ENCODE data around the gene SFXN4.

Gene SFXN4, protein sequence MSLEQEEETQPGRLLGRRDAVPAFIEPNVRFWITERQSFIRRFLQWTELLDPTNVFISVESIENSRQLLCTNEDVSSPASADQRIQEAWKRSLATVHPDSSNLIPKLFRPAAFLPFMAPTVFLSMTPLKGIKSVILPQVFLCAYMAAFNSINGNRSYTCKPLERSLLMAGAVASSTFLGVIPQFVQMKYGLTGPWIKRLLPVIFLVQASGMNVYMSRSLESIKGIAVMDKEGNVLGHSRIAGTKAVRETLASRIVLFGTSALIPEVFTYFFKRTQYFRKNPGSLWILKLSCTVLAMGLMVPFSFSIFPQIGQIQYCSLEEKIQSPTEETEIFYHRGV

DNA sequence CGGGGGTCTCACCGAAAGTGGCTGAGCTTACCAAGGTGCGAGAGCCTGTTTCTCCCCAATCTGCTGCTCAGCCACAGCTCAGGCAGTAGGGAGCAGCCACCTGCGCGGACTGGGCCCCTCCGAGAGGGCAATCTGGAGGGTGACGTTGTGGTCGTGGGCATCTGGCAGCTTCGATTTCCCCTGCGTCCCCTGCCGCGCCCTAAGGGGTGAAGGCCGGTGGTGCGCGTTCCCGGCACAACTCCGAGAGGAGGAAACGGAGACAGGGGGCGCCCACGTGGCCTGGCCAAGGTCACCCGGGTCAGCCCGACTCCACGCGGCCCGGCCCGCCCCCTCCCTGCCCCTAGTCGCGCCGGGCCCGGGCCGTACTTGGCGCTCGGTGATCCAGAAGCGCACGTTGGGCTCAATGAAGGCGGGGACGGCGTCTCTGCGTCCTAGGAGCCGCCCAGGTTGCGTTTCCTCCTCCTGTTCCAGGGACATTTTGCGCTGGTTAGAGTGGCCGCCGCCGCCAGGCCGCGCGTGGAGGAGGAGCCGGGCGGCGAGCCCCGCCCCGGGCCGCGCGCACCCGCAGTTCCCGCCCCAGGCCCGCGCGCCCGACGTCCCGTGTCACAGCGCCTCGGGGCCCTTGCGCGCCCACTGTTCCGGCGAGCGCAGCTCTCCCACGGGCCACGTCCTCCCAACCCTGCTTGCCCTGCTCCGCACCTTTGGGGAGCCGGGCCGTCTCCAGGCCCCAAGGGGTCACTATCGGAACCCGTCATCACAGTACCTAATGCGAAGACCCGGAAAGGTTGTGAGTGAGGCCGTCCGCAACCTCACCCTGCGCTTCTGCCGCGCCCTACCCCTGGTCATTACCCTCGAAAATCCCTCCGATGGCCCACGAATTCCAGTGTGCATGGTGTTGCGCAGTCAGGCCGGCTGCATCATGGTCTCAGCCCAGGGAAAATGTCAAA lies at the start of gene SFXN4:
SFXN4 (minus strand) TSS at position 544 of the 947 bp plus-strand sequence; CDS start at position 477, 67 bp downstream.
- peak; percentile 47 to 69 for DNase-seq (ENCODE audit: low read depth in 2 of 2)

DNA sequence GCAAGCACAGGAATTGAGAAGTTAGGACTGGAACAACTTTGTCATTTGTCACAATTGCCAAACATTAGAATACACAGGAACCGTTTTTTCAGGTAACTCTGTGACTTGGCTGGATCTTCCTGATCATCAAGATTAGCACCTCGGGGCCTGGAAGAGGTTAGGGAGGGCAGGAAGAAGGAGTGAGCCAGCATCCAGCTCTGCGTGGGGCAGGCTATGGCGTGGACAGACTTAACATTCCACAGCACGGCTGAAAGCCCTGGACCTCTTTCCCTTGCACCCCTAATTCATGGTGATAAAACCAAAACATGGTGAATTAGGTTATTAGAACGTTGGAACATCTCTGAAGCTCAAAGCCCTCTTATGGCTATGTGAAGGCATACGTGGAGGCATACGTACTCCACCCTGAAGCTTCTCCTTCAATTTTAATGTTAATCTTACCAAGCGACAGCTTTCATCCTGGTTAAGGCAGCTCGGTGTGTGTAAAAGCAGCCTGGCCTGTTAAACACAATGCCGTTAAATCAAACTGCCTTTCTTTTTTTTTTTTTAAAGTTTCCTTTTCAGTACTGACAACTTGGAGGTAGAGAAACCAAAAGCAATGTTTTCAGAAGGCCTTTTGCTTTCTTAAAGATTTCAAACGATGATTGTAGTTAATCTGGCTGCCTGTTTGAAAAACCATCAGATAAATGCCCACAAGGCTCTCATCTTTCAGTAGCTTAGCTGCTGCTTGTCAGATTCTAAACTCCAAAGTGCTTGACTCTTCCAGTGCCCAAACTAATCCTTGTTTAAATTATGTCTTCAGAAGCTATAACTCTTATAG lies 46.3 kb upstream of the SFXN4 start:
- DNase-seq (ENCODE audit: low read depth in 2 of 2) = no peak

DNA sequence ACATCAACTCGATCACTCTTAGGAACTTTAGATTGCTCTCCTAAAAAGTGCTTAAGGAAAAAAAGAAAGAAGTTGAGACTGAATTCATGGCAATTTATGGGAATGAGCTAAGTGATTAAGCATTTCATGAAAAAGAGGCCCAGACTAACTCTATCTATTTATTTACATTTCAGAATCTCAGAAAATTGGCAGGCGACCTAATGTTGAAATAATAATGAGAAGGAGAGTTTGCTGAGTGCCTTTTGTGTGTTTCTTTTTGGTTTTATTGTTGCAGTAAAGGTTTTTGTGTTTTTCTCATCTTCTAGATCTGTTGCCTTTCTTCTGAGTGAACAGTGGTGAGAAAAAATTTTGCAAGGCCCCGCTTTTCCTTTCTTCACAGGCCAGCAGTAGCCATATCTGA lies 45.7 kb upstream of the SFXN4 start:
- DNase-seq (ENCODE audit: low read depth in 2 of 2) = no peak

DNA sequence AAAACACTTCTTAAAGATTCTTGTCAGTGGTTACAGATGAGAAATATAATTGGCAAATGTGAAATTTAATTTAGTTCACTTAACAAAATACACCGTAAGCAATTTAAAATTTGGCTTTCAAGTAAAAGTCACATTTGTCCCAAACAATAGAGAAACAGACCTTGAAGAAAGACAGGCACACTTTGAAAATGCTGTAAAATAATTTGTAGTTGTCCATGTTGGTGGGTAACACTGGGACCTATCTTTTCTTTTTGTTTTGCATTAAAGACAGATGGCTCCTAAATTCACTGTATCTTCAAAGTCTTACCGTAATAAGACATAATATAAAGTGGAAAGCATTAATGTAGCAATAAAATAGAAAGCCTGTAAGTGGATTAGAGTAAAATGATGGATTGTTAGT lies 45.1 kb upstream of the SFXN4 start:
- no peak for DNase-seq (ENCODE audit: low read depth in 2 of 2)

DNA sequence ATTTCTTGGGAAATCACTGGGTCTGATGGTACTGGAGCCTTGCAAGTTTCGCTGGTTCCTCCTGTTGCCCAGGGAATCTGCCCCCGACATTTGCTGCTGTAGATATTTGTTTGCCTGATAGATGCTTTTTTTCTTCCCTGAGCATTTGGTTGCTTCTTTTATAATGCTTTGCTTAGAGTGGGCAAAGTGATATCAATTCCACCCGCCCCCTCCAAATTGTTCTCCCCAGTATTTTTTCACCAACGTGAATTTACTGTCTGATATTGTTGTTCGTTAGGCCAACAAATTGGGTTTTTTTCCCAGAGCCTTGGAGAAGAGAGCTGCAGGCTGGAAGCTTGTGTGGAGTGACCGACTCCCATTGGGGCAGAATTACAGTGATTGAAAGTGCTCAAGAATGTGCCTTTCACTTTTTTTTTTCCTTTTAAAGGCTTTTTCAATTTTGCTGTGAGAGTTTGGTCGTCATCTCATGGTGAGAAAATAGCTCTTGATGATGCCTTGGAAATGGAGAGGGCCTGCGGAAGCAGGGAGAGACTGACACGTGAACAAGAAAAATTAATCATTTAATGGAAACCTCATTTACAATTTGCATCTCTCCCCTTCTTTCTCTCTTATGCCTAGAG lies 44.3 kb upstream of the SFXN4 start:
- no peak for DNase-seq (ENCODE audit: low read depth in 2 of 2)

DNA sequence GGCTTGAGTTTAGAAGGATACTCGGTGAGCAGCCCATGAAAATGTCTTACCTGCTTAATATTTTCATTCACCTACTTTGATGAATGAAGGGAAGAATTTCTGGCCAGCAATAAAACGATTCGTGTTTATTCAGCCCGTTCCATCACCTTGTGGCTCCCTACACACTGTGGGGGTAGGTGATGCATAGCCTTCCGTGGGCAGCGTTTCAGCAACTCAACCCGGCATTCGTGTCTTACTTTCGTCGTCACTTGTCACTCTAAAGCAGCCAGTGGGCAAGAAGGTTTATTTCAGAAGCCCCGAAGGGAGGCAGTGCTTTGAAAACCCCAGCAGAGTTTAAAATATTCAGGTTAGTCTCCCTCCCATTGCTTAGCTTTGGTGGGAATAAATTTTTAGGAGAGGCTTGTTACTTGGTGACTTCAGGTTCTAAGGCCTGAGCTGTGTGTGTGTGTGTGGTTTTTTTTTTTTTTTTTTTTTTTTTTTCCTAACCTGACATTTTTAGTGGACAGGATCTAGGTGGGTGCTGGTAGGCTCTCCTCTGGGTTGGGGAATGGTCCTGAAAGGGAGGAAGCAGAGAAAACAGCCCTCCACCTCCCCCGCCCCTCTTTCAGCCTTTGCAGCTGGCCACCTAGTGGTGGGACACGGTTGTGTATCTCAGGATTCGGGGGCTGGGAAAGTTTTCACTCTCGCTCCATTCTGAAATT lies 43.7 kb upstream of the SFXN4 start:
- peak; percentile 40 to 53 for DNase-seq (ENCODE audit: low read depth in 2 of 2)

DNA sequence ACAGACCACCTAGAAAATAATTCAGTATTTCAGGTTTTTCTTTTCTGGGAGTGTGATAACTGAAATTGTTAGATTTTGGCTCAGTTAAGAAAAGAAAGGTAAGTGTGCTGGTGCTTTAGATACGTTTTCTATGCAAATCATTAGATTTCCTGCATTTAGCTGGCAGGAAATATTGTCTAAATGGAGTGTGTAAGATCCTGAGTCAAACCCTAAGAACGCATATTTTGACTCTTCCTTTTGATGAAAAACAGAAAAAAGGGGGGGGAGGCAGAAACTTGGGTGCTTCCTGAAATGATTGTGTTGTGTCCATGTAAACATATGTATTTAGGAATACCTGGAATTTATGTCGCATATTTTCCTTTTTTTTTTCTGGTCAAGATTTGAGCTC lies 43.0 kb upstream of the SFXN4 start:
- no peak for DNase-seq (ENCODE audit: low read depth in 2 of 2)

DNA sequence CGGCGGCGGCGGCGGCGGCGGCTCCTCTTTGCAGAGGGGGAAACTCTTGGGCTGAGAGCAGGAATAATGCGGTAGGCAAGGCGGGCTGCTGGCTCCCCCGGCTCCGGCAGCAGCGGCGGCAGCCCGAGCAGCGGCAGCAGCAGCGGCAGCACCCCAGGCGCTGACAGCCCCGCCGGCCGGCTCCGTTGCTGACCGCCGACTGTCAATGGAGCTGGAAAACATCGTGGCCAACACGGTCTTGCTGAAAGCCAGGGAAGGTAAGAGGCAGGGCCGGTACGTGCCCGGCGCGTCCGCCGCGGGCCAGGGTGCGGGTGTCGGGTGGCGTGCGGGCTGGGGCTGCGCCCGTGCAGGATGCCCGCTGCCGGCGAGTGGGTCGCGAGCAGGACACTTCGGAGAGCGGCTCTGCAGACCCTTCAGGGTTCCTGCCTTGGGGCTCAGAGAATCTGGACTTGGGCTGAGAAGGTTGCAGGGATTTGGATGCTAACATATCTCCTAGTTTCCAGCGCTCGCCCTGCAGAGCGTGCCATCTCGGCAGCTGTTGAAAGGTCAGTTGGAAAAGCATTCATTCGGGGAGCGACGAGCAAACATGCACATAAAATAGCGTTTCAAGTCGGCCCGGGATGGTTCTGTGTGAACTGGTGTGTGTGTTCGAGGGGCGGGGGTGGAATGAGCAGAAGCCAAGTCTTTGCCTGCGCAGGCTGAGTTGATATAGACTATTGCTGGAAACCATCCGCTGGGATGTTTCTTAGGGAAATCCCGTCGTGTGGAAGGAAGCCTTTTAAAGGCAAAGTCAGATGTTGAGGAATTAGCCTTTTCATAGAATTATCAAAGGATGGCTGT lies 42.4 kb upstream of the SFXN4 start:
- DNase-seq (ENCODE audit: low read depth in 2 of 2) = no peak

DNA sequence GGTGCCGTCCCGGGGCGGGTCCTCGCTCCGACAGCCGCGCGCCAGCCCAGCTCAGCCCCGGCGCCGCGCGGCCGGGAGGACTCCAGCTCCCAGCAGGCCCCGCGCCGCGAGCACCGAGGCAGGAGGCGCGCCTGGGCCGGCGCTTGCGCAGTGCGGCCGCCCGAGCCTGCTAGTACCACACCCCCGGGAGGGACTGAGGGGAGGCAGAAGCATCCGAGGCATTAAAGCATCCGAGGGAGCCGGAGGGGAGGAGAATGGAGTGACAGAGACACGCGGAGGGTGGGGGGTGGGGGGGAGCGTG lies 41.8 kb upstream of the SFXN4 start, which contains the start of gene GRK5:
GRK5 (plus strand) TSS at position 206 of the 301 bp plus-strand sequence. CDS start 347 bp downstream, outside the sequence.
- DNase-seq (ENCODE audit: low read depth in 2 of 2) = peak; percentile 91 to 92

DNA sequence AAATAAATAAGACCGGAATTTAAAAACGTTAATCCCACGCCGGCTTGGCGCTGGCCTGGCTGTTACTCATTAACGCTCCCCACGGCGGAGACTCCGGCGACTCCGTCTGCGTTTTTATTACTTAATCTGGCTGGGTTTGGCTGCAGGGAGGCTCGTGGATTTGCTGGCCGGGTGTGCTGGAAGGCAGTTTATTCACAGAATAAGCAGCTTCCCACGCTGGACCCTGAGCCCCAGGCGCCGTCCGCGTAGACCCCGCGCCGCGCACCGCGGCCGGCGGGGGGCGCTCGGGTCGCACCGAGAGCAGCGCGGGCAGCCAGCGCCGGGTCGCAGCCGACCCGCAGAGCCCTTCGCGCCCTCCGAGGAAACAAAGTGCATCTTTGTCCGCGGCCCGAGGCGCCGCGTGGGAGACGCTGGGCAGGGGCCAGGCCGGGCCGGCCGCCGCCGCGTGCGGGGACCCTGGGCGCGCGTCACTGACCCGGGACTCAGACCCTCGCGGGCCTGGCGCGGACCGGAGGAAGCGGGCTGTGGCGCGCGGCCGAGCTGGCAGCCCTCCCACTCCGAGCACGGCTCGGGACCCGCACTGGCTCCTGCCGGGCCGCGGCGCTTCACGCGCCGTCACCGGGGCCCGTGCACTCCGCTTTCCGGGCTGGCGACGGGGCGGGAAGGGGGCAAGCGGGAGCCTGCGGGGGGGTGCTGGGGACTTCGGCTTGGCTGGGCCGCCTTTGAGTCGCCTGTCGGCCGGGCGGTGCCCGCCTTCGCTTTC lies 41.3 kb upstream of the SFXN4 start:
- peak; percentile 45 to 66 for DNase-seq (ENCODE audit: low read depth in 2 of 2)

DNA sequence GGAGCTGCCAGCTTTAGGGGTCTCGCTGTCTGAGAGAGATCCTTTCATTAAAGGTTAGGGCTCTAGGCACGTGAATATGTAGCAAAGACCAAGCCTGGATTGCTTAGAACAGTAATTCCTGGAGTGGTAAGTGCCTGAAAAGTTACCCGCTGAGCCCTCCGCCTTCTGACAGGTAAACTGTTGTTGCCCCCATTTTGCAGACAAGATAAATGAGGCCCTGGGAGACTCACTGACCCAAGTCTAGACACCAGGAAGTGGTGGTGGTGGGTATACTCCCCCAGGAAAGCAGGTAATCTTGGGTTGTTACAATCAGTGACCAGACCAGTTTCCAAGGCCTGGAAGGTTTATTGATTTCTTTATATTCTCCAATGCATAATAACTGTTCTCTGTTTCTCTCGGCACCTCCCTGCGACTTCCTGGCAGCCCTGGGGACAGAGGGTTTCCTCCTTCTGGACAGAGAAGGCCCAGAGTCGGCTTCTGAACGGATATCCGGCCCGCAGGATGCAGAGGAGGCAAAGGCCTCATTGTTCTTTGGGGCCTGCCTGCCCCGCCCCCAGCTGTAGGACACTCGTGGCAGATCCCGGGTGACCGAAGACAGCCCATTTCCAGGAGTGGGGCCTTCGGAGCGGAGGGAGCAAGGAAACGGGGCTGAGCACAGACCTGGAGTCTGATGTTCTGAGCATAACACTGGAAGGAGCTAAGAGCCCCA lies 40.5 kb upstream of the SFXN4 start:
- peak in 1 of 2 donors; percentile 17 for DNase-seq (ENCODE audit: low read depth in 2 of 2)

DNA sequence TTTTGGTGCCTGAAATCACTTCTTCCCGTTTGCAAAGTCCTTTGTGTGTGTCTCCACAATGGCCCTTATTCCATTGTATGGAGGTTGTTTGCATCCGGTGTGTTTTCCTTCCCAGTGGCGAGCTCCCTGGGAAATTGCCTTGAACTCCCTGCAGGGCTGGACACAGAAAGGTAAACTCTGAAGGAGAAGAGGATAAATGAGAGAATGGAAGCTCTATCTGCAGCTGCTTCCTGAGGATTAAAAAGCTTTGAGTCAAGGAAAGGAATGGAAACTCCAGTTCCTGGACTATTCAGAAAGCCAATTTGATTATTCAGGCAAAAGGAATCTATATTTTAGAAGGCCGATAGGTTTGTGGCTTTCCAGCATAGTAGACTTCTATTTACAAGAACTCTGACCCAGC lies 37.5 kb upstream of the SFXN4 start:
- DNase-seq (ENCODE audit: low read depth in 2 of 2) = no peak

DNA sequence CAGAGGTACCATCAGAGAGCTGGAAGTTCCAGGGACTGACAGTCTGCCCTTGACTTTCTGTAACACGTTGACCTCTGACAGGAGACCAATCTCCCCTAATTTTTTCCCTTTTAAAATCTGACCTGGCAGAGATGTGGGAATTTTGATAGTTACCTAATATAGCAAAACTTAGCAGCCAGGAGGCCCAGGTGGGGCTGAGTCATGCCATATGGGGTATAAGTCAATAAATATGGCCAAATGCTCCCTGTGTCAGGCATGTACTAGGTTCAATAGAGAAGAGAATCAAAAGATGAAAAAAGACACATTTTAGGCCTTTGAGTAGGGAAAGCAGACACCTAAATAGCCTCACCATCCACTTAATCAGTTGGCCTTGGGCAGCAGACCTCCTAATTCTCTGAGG lies 35.7 kb upstream of the SFXN4 start:
- DNase-seq (ENCODE audit: low read depth in 2 of 2) = no peak

DNA sequence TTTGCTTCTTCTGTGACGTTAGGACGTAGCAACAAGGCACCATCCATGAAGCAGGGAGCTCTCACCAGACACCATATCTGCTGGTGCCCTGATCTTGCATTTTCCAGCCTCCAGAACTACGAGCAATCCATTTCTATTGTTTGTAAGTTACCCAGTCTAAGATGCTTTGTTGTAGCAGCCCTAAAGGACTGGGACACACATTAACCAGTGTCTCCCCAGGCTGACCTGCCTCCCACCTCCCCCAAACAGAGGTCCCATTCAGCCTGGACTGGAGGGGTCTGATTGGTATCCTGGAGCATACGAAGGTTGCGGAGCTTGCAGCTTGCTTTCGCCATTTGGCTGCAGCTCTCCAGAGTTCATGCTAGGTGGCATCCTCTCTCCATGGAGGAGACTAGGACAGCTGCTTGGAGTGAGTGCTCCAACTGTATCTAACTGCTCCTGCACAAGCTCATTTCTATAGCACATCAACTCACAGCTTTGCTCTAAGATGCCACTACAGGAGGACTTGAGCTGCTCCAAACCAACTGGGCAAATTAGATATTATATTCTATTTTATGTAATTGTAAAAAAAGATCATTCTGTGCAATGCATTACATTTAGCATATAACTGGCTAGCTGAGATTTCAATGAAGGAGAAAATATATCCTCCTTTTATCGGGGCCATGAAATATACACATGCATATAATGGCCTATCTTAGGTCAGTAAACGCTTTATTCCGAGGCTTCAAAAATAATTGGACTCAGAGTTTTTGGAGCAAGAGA lies 33.9 kb upstream of the SFXN4 start:
- no peak for DNase-seq (ENCODE audit: low read depth in 2 of 2)

DNA sequence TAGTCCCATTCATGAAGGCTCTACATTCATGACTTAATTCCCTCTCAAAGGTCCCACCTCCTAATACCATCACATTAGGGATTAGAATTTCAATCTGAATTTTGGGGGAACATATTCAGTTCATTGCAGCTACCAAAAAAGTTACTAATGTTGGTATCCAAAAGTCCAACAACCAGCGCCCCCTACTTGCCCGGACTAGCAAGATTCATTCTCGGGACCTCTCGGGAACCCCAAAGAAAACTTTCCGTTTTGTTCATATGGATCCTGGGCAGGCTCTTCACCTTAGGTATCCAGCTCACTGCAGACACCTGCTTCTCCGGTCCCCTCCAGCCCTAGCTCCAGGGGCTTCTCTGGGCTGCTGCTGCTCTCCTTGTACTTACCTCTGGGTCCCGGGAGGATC lies 32.9 kb upstream of the SFXN4 start:
- DNase-seq (ENCODE audit: low read depth in 2 of 2) = no peak

DNA sequence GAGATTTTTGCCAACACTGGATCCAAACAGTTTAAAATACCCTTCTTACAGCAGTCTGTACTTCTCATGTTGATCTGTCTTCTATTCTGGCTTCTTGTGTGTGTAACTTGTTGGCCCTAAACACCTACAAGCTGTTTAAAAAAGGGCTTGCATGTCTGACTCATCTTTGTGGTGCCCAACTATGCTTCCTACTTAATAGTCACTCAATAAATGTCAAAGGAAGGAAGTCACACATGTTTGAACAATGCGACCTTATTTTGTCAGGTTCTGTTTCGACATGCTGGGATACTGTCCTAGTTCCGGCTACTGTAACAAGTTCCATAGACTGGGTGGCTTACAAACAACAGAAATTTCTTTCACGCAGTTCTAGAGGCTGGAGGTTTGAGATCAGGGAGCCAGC lies 32.4 kb upstream of the SFXN4 start:
- DNase-seq (ENCODE audit: low read depth in 2 of 2) = no peak

DNA sequence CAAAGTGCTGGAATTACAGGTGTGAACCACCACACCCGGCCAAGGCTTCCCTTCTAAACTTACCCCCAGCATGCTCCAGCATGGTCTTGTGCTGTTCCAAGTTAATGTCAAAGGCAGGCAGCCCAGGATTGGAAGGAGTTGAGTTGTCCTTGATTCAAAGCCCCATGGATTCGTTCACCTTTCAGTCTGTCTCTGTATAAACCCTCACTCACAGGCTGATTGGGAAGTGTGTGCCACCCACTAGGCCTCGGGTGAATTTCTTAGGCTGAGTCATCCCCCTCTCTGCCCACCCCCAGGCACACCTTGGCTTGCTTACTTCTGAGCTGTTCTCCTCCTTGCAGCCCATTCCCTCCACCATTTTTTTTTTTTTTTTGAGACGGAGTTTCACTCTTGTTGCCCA lies 26.4 kb upstream of the SFXN4 start:
- no peak for DNase-seq (ENCODE audit: low read depth in 2 of 2)
